GM12864 (cell line): ENCODE measurements around the gene GLRA1.
"Not testable (repeated sequence)": the region's sequence is repeated elsewhere in the genome, so short reads cannot be mapped to it uniquely, and the experiment has no call there.

Experiments
- DNase-seq: peaks from one replicate; pipeline ENCODE4 v3.0.0-alpha.2; 2011; ENCODE audit warnings: low read depth
- H3K4me3 ChIP-seq: 2 replicates; pipeline ENCODE4 v1.5.1; 2011; ENCODE audit warnings: mild to moderate bottlenecking, low read depth, low read length, control low read depth
- TF ChIP-seq, protein P1 (sequence below): IDR thresholded peaks from 2 replicates; pipeline ENCODE4 v1.5.1; 2011; ENCODE audit warnings: low read depth, mild to moderate bottlenecking, moderate library complexity, low read length, control low read depth, inconsistent platforms; ENCODE audit errors: missing control alignments

The GLRA1 gene

DNA sequence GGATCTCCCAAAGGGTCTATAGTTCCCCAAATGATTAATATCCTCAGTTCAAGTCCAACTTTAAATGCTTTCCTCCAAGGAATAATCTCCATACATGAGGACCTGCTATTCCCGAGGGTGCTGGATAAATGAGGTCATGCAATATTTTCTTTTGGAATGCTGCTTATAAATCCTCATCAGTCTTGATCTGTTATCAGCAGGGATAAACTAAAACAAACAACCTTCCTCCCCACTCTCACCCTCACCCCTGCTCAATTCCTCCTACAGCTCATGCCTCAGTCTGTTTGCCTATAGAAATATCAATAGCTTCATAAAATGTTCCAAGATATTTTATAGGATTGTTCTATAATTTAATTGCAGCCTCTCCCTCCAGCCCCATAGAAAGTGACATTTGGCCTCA, 61.1 kb downstream of the GLRA1 start:
- TF ChIP-seq, protein P1, sequence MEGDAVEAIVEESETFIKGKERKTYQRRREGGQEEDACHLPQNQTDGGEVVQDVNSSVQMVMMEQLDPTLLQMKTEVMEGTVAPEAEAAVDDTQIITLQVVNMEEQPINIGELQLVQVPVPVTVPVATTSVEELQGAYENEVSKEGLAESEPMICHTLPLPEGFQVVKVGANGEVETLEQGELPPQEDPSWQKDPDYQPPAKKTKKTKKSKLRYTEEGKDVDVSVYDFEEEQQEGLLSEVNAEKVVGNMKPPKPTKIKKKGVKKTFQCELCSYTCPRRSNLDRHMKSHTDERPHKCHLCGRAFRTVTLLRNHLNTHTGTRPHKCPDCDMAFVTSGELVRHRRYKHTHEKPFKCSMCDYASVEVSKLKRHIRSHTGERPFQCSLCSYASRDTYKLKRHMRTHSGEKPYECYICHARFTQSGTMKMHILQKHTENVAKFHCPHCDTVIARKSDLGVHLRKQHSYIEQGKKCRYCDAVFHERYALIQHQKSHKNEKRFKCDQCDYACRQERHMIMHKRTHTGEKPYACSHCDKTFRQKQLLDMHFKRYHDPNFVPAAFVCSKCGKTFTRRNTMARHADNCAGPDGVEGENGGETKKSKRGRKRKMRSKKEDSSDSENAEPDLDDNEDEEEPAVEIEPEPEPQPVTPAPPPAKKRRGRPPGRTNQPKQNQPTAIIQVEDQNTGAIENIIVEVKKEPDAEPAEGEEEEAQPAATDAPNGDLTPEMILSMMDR = no peak
- DNase-seq = no peak
- no peak overlapping the region for H3K4me3 ChIP-seq

DNA sequence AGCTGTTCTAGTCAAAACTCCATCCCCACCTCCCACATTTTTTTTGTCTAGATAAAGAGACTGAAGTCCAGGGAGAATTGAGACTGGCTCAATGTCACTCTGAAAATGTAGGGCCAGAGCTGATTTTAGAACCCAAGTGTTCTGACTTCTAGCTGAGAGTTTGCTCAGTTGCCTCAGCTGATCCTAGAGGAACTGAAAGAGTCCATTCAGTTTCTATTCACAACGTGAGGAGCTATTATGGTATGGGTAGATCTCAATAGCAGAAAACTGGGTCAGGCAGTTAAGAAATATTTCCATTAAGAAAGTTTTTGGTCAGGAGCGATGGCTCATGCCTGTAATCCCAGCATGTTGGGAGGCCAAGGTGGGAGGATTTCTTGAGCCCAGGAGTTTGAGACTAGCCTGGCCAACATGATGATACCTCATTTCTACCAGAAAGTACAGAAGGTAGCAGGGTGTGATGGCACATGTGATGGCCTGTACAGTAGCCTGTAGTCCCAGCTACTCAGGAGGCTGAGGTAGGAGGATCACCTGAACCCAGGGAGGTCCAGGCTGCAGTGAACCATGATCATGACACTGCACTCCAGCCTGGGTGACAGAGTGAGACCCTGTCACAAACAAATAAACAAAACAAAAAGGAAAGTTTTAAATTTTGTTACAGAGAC, 61.7 kb downstream of the GLRA1 start:
- TF ChIP-seq, protein P1 = no peak
- DNase-seq = no peak
- no peak overlapping the region for H3K4me3 ChIP-seq

DNA sequence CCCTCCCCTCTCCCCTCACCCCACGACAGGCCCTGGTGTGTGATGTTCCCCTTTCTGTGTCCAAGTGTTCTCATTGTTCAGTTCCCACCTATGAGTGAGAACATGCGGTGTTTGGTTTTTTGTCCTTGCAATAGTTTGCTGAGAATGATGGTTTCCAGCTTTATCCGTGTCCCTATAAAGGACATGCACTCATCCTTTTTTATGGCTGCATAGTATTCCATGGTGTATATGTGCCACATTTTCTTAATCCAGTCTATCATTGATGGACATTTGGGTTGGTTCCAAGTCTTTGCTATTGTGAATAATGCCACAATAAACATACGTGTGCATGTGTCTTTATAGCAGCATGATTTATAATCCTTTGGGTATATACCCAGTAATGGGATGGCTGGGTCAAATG, 63.8 kb downstream of the GLRA1 start:
- not testable (repeated sequence) for DNase-seq, H3K4me3 ChIP-seq

DNA sequence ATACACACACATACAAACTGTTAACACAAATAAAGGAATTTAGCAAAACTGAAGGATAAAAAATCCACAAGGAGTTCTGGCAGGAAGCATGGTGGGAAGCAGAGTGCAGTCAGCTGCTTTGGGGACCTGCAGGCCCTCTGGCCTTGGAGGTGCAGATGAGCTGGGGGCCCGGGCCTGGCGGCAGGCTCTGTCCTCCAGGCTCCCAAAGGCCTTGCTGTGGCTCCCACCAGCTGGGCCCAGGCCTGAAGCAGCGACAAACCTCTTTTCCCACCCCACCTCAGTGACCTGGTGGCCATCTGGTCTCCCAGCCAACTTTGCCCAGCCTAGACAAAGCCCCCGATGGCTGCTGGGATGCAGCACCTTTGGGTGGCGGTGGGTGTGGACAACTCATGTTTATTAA, 67.8 kb downstream of the GLRA1 start:
- TF ChIP-seq, protein P1 = no peak
- no peak overlapping the region for H3K4me3 ChIP-seq
- DNase-seq = no peak

DNA sequence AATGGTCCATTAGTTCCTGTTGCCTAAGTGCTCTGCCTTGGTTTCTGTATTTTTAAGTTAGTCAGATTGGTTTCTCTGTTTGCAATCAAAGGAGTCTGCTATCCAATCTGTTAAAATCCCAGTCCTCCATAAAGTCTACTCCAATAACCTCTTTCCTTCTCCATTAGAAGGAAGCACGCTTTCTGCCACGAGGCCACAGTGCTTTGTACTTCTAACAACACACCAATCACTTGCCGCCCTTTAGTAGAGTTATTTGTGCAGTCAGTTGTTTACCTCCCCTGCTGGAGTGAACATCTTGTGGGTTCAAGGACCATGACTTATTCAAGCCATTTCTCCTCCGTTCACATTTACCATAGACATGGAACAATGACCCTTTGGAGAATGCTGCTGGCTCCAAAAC, 69.0 kb downstream of the GLRA1 start:
- TF ChIP-seq, protein P1 = no peak
- DNase-seq = no peak
- no peak overlapping the region for H3K4me3 ChIP-seq

DNA sequence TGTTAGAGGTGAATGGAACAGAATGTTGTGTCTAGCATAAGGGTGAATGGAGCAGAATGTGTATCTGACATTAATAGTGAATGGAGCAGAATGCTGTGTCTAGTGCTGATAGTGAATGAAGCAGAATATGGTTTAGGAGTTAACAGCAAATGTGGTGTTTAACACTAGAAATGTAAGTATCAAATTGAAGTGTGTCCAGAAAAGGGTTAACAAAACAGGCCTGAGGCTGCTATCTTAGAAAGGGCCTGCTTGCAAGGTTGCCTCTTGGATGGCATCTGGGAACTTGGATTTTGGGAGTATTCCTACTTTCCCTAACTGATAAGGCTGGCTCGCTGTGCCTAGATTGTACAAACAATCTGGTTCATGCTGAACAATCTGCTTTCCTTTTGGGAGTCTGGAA, 76.8 kb downstream of the GLRA1 start:
- TF ChIP-seq, protein P1 = no peak
- DNase-seq = no peak

DNA sequence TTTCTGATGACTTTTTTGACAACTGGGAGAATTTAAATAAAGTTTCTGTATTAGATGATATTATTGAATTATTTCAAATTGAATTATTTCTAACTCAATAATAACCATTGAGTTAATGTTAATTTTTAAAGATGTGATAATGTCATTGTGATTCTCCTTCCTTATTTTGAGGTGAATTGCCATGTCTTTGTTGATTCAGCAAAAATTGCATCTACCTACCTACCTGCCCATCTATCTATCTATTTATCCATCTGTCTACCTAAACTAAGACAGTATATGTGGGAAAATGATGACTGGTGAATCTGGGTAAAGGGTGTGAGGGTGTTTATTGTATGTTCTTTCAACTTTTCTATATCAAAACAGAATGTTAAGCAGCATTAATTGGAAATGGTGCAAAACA, 77.9 kb downstream of the GLRA1 start:
- H3K4me3 ChIP-seq = no peak overlapping the region
- TF ChIP-seq, protein P1 = no peak
- no peak for DNase-seq

More for the DNA sequence above, 76.8 kb downstream of the GLRA1 start:
- no peak overlapping the region for H3K4me3 ChIP-seq

DNA sequence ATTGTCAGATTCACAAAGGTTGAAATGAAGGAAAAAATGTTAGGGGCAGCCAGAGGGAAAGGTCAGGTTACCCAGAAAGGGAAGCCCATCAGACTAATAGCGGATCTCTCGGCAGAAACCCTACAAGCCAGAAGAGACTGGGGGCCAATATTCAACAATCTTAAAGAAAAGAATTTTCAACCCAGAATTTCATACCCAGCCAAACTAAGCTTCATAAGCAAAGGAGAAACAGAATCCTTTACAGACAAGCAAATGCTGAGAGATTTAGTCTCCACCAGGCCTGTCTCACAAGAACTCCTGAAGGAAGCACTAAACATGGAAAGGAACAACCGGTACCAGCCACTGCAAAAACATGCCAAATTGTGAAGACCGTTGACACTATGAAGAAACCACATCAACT, 91.8 kb downstream of the GLRA1 start:
- not testable (repeated sequence) for DNase-seq, H3K4me3 ChIP-seq
